ENCODE measurements around the gene ADAMTS2. TPM values are rescaled to one million over a fixed set of nuclear protein-coding genes. Genes with fewer than 3 reads are reported as not detected.

The ADAMTS2 gene
- total and polyA plus RNA-seq, 2 of the 4 experiments (the other 2 are of a cell fraction) = 19.0 to 58.8 TPM

GRCh38 chr5:179371681-179372680 is 26.7 kb upstream of the ADAMTS2 start:
- H3K4me1 ChIP-seq (ENCODE audit: control insufficient read depth, insufficient read depth, low read length) = peaks cover 1% of the 10 kb centered on the region; the same call in 1 of the 2 replicates
- H4K20me1 ChIP-seq (ENCODE audit: insufficient read depth, low read length) = no peaks in the 10 kb centered on the region
- no peak overlapping the region for H3K4ac ChIP-seq (ENCODE audit: low read depth, low read length)
- H3K36me3 ChIP-seq (ENCODE audit: control insufficient read depth, insufficient read depth, low read length) = no peaks in the 10 kb centered on the region
- dilution Hi-C loops (cut with HindIII; ENCODE audit: low sequenced_read_pairs, unreplicated experiment) = no loop called here
- H4K91ac ChIP-seq (ENCODE audit: insufficient read depth, low read depth, low read length) = no peak overlapping the region
- H3K27ac ChIP-seq (ENCODE audit: insufficient read depth, low read length) = no peak overlapping the region
- H3K18ac ChIP-seq (ENCODE audit: low read depth, low read length) = no peak overlapping the region
- no peaks in the 10 kb centered on the region for H3K9me1 ChIP-seq (ENCODE audit: insufficient read depth, low read length)
- H3K9ac ChIP-seq (ENCODE audit: low read depth, low read length) = no peak overlapping the region
- no peak overlapping the region for H4K5ac ChIP-seq (ENCODE audit: low read depth, low read length)
- H2AK5ac ChIP-seq (ENCODE audit: low read depth, low read length) = no peak overlapping the region
- no peak overlapping the region for H2BK20ac ChIP-seq (ENCODE audit: low read depth, low read length)
- TF ChIP-seq RCOR1 (IDR thresholded peaks at IDR 0.05; ENCODE audit: insufficient replicate concordance, low read length) (no peak), CTCF (conservative IDR thresholded peaks at IDR 0.05; ENCODE audit: low read depth, low read length) (no peak), MAFK (IDR thresholded peaks at IDR 0.05; ENCODE audit: low read depth, low read length) (no peak), MAZ (IDR thresholded peaks at IDR 0.05; ENCODE audit: borderline replicate concordance, low read depth, low read length) (no peak), NFE2L2 (IDR thresholded peaks at IDR 0.05; ENCODE audit: low read depth, low read length) (no peak), BHLHE40 (IDR thresholded peaks at IDR 0.05; ENCODE audit: low read depth, low read length) (no peak), USF2 (IDR thresholded peaks at IDR 0.05; ENCODE audit: low read depth, low read length) (no peak)
- ChIA-PET POLR2A (ENCODE audit: unreplicated experiment) (no interaction called here), CTCF (no interaction called here)
- H3K56ac ChIP-seq (ENCODE audit: extremely low read depth, insufficient read depth, low read length) = no peak overlapping the region
- no peak overlapping the region for H3K23ac ChIP-seq (ENCODE audit: low read depth, low read length)
- no peak overlapping the region for H2AK9ac ChIP-seq (replicated peaks; ENCODE audit: low read depth, low read length, poor library complexity)
- no peak for ATAC-seq (ENCODE audit: low read depth)
- no peak overlapping the region for H3K4me2 ChIP-seq (ENCODE audit: low read depth, low read length)
- no peak overlapping the region for H2BK15ac ChIP-seq (ENCODE audit: low read depth, low read length)
- no peaks in the 10 kb centered on the region; the same call in 1 of the 2 replicates for H3K27me3 ChIP-seq (ENCODE audit: control insufficient read depth, insufficient read depth, low read length)
- intact Hi-C loops (cut with micrococcal nuclease) = no loop called here
- no peak overlapping the region for H3K14ac ChIP-seq (replicated peaks; ENCODE audit: low read depth, low read length)
- H3K79me1 ChIP-seq (ENCODE audit: low read depth in 1 of 2, low read length in 2 of 2) = peaks cover 2% of the 10 kb centered on the region in 2 experiments; a peak in 2 of 4 replicates
- H2AFZ ChIP-seq (replicated peaks; ENCODE audit: low read length, poor library complexity) = no peak overlapping the region
- no peak overlapping the region for H3K4me3 ChIP-seq (ENCODE audit: insufficient read depth, low read depth, low read length)
- H4K8ac ChIP-seq (ENCODE audit: low read depth in 2 of 2, low read length in 2 of 2) = no peak overlapping the region
- no peak for DNase-seq
- 76% methylated on average over 5 of the region's 14 CpGs; no CpG with 5 or more reads in 1 of the 2 experiments for WGBS, 2 experiments (ENCODE audit: extremely low coverage in 2 of 2, insufficient read length in 1 of 2)
- no peak overlapping the region for H2BK5ac ChIP-seq (ENCODE audit: low read depth, low read length, poor library complexity, severe bottlenecking)
- no peak overlapping the region for H2BK120ac ChIP-seq (ENCODE audit: low read depth, low read length)
- no TSS peak for BruUV-seq (replicated peaks)
- in situ Hi-C loops (cut with MboI; ENCODE audit: low sequenced_read_pairs) = no loop called here
- no peaks in the 10 kb centered on the region for H3K9me3 ChIP-seq (ENCODE audit: control insufficient read depth, insufficient read depth, low read length)
